Loucy (cell line): ENCODE measurements around the gene FLRT1.

ENCODE experiments used
- EZH2phosphoT487 ChIP-seq: fragments of 200-600 bp; IDR thresholded peaks from 2 replicates; pipeline ENCODE4 v1.6.1; 2018; ENCODE audit warnings: antibody characterized with exemption, mild to moderate bottlenecking, moderate library complexity, borderline replicate concordance
- TF ChIP-seq, protein P1 (sequence below): fragments of 200-600 bp; sonication (generic); conservative IDR thresholded peaks from 2 replicates; pipeline ENCODE4 v1.5.1; 2014; ENCODE audit warnings: mild to moderate bottlenecking, antibody characterized with exemption, low read length

DNA sequence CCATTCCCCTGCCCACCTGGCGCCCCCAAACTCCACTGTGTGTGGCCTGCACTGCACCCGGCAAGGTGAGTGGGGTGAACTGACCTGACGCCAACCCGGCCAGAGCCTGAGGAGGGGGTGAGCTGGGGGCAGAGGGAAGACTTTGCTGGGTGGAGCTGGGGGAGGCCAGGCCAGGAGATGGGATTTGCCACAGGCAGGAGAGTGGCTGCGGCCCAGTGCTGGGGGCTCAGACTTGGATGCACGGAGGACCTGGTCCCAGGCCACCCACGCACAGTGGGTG is 17.8 kb upstream of the FLRT1 start:
- TF ChIP-seq, protein P1, sequence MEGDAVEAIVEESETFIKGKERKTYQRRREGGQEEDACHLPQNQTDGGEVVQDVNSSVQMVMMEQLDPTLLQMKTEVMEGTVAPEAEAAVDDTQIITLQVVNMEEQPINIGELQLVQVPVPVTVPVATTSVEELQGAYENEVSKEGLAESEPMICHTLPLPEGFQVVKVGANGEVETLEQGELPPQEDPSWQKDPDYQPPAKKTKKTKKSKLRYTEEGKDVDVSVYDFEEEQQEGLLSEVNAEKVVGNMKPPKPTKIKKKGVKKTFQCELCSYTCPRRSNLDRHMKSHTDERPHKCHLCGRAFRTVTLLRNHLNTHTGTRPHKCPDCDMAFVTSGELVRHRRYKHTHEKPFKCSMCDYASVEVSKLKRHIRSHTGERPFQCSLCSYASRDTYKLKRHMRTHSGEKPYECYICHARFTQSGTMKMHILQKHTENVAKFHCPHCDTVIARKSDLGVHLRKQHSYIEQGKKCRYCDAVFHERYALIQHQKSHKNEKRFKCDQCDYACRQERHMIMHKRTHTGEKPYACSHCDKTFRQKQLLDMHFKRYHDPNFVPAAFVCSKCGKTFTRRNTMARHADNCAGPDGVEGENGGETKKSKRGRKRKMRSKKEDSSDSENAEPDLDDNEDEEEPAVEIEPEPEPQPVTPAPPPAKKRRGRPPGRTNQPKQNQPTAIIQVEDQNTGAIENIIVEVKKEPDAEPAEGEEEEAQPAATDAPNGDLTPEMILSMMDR = no peak
- TF ChIP-seq EZH2phosphoT487 = no peak
